Activated effector memory CD4-positive, alpha-beta T cell treated with Interleukin-2 at 50 U/mL for 16 hours (primary cell): ENCODE measurements around the gene CEP44.
"Not testable (repeated sequence)": the region's sequence is repeated elsewhere in the genome, so short reads cannot be mapped to it uniquely, and the experiment has no call there.

Source experiments
- DNase-seq: peaks from one replicate; pipeline ENCODE4 v3.0.0-alpha.2; 2020

Gene CEP44

DNA sequence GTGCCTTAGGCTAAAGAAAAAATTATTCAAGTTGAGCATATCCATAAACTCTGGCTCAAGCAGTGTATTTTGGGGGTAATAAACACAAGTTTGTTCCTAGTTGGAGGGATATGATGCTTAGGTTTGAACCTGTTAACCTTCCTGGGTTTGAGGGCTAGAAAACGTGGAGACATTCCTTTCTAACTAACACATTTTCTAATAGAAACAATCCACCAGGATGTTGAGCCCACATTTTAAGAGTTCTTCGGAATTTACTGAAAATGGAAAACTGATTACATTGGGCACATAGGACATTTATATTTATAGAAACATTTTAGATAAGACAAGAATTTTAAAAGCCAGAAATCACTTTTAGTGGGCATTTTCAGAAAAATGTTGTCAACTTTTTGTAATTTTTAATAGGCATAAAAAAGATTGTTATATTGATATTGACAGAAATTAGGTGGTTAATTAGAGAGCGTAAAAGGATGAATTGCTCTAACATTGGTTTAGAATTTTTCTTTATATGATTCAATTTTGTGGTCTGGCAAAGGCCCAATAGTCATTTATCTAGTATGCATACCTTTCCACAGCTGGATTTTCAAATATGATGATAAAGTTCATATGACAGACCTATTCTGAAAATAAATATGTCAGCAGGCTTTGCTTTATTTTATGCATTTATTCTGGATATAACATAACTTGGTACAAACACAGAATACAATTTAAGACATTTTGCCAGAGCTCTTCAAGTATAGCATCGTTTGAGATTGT is 49.2 kb downstream of the CEP44 start:
- DNase-seq = no peak

GRCh38 chr4:174334628-174335027 is 50.9 kb downstream of the CEP44 start:
- DNase-seq = no peak

- DNase-seq = no peak
Observed at GRCh38 chr4:174340714-174341113, 57.0 kb downstream of the CEP44 start.

DNA sequence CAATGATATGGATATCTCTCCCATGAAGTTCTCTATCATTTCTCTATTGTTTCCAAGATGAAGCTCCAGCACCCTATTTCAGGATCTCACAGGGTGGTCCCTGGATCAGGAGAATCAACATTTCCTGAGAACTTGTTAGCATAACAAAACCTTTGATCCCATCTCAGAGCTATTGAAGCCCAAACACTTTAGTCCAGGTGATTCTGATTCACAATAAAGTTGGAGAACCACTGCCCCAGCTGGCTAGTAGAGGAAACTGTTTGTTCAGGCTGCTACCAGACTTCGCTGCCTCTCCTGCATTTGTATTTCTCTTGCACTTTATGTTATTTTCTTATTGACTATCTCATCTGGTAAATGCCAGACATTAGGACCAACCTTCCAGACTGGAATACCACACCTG is 65.4 kb downstream of the CEP44 start:
- DNase-seq = no peak

DNA sequence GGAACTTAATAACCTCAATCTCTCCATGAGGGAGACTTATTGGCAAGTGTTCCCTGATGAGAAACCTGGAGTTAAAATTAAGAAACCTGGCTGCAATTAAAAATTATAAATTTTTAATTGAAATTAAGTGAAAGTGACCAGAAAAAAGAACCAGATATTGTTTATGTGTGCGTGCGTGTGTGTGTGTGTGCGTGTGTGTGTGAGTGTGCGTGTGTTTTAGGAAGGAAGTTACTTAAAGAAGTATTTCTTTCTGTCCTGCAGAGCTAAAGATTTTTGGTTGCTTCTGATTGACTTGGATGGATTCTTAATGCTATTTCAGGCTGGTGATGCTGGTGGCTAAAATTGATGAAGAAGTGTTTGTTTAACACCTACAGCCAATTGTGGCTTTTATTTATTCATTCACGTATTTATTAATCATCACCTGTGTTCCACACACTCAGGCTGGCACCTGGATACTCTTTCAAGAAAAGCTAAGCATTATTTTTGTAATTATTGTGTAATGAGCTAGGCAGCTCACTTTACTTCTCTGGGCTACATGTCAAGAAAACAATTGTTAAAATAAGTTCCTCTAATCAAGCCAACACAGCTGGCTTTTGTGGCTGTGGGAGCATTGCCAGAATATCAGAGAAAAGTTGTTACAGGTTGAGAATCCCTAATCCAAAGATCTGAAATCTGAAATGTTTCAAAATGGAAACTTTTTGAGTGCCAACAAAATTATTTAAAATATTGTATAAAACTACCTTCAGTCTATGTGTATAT is 68.5 kb downstream of the CEP44 start:
- no peak for DNase-seq

DNA sequence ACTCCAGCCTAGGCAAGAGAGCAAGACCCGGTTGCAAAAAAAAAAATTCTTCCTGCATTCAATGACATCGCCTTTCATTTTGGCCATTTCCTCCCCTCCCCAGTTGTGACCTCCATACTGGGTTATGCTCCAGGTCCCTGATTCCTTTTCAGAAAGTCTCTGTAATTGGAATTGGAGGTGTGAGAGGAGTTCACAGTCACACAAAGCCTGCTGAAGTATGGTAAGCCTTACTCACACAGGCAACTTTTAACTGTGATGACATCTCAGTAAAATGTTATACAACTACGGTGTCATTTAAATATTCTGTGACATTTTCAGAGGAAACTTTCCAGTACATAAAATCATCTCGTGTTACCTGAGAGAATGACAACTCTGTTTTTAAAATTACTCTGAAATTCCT is 73.6 kb downstream of the CEP44 start:
- no peak for DNase-seq

- DNase-seq = no peak
Observed at GRCh38 chr4:174358410-174358809, 74.7 kb downstream of the CEP44 start.

DNA sequence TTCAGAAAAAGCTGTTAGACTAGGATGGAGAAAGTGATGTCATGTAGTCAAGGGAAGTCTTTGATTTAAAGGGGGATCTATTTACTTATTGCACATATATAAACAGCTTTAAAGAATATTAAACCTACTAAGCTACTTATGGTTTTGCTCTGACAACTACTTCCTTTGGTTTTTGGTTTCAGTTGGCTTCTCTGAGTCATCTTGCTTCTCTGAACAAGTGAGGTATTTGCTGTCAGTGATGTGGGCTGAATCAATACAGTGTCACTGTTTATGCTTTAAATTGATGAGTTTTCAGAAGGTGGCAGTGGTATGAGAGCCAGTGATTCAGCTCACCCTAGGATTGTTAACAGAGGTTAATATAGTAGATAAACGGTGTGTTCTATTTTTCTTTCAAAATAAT is 75.1 kb downstream of the CEP44 start:
- DNase-seq = no peak

DNA sequence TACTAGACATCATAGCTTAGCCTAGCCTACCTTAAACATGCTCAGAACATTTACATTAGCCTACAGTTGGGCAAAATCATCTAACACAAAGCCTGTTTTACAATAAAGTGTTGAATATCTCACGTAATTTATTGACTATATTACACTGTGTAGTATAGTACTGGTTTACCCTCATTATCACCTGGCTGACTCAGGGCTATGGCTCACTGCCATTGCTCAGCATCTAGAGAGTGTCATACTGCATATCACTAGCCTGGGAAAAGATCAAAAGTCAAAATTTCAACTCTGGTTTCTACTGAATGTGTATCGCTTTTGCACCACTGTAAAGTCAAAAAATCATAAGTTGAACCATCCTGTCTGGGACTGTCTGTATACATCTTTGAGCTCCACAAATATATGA is 78.6 kb downstream of the CEP44 start:
- no peak for DNase-seq

- DNase-seq = not testable (repeated sequence)
Observed at GRCh38 chr4:174363782-174364181, 80.1 kb downstream of the CEP44 start.

DNA sequence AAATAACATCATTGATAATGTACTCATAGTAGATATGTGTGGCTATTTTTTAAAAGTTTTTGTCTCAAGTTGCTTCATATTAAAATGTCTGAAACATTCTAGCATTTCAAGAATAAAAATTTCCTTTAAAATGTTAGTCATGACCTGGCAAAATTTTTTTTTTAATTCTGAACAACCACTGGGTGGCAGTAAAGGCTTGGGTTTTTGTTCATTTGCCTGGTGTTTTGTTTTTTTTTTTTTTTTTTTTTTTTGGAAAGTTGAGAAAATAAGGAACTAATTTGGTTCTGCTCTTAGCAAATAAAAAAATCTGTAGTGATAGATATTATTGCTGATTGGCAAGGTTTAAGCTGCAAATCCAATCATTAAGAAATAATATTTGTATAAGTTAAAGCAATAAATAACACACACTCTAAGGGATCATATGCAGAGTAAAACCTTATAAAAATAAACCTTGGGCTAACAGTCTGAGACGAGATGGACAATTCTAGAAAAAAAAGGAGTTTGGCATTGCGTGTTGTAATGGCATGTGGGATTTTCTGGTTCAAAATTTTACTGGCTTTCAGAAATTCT is 81.4 kb downstream of the CEP44 start:
- DNase-seq = no peak

GRCh38 chr4:174369985-174370384 is 86.3 kb downstream of the CEP44 start:
- DNase-seq = no peak

- DNase-seq = no peak
Observed at GRCh38 chr4:174373821-174374220, 90.1 kb downstream of the CEP44 start.

- no peak for DNase-seq
Observed at GRCh38 chr4:174375422-174375821, 91.7 kb downstream of the CEP44 start.

DNA sequence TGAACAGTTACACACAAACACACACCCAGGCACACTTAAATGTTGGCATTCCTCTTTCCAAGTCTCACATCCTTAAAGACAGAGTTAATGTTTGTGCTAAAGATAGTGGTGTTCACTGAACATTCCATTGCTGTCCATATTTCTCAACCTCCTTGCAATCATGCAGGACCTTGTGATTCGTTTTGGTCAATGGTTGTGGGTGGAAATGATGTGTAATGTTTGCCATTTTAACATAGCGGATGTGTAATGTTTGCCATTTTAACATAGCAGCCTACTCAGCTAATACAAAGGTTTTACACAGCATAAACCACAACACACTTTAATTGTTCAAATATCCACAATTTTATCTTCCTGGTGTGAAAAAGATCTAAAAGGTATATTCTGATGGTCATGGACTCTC is 93.9 kb downstream of the CEP44 start:
- DNase-seq = no peak

- DNase-seq = no peak
Observed at GRCh38 chr4:174378951-174379350, 95.2 kb downstream of the CEP44 start.

DNA sequence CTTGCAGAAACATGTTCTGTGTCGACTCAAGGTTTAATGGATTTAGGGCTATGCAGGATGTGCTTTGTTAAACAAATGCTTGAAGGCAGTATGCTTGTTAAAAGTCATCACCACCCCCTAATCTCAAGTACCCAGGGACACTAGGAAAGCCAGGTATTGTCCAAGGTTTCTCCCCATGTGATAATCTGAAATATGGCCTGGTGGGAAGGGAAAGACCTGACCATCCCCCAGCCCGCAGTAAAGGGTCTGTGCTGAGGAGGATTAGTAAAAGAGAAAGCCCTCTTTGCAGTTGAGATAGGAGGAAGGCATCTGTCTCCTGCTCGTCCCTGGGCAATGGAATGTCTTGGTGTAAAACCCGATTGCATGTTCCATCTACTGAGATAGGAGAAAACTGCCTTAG is 96.5 kb downstream of the CEP44 start:
- DNase-seq = not testable (repeated sequence)

DNA sequence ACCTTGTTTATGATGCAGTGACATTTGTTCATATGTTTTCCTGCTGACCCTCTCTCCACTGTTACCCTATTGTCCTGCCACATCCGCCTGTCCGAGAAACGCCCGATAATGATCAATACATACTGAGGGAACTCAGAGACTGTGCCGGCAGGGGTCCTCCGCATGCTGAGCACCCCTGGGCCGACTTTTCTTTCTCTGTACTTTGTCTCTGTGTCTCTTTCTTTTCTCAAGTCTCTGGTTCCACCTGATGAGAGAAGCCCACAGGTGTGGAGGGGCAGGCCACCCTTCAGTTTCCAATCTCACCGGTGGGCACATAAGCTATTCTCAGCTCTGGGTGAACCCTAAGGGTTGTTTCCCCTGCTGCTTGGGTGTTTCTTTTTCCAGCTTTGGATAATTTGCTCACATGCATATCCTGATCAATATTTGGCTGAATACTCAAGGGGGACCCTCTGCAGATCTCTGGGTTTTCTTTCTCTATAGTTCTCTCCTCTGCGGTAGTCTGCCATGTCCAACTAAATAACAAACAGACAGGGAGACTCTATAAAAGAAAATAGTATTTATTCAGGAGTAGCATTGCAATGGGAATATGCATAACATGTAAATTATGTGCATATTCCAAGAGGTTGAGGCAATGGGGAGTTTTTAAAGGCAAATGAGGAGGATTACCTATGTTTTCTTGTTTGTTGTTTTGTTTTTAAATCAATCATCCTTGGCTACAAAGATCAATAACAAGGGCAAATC is 97.2 kb downstream of the CEP44 start:
- no peak for DNase-seq

GRCh38 chr4:174381440-174381800 is 97.7 kb downstream of the CEP44 start:
- no peak for DNase-seq
